Aorta (tissue), 5 donors: ENCODE results near the gene GSK3B. TPM values are rescaled to one million over a fixed set of nuclear protein-coding genes. Genes with fewer than 3 reads are reported as not detected.

Experiments used
- ATAC-seq: fragments of 200-7000 bp; cut with Tn5 transposase; one replicate; pipeline ENCODE4 v1.9.1; 2022; ENCODE audit warnings: moderate library complexity; ENCODE audit not compliant: low FRiP score
- DNase-seq, 2 donors: peaks; one replicate each; pipeline ENCODE4 v3.0.0-alpha.2; 2020
- H3K27ac ChIP-seq, 2 donors: one replicate each; pipeline ENCODE4 v1.5.1; 2013; ENCODE audit warnings: low read length in 2 of 2, mild to moderate bottlenecking in 2 of 2, moderate library complexity in 2 of 2, control low read depth in 1 of 2, inconsistent platforms in 1 of 2, low read depth in 1 of 2
- H3K27me3 ChIP-seq, 2 donors: one replicate each; pipeline ENCODE4 v1.6.1; 2013; ENCODE audit warnings: control low read depth in 1 of 2, low read length in 1 of 2, mild to moderate bottlenecking in 1 of 2, moderate library complexity in 1 of 2; ENCODE audit not compliant: insufficient read depth in 2 of 2, control insufficient read depth in 1 of 2
- H3K36me3 ChIP-seq, 2 donors: one replicate each; pipeline ENCODE4 v1.6.1; 2013; ENCODE audit warnings: control low read depth in 1 of 2, low read length in 1 of 2, mild to moderate bottlenecking in 1 of 2; ENCODE audit not compliant: insufficient read depth in 2 of 2, control insufficient read depth in 1 of 2
- H3K4me1 ChIP-seq, 2 donors: one replicate each; pipeline ENCODE4 v1.6.1; 2013; ENCODE audit warnings: low read length in 2 of 2, control low read depth in 1 of 2, mild to moderate bottlenecking in 1 of 2, moderate library complexity in 1 of 2; ENCODE audit not compliant: insufficient read depth in 2 of 2, control insufficient read depth in 1 of 2
- H3K4me3 ChIP-seq, 2 donors: one replicate each; pipeline ENCODE4 v1.5.1; 2013; ENCODE audit warnings: low read length in 2 of 2, control low read depth in 1 of 2, mild to moderate bottlenecking in 1 of 2
- H3K9me3 ChIP-seq: one replicate; pipeline ENCODE4 v1.6.1; 2013; ENCODE audit warnings: mild to moderate bottlenecking, low read length; ENCODE audit not compliant: control insufficient read depth
- WGBS, 2 donors: extraction: QIAGEN DNeasy Blood & Tissue Kit; methylation state at CpG; one replicate each; pipeline ENCODE4 v1.1.7; 2013; 5-methylcytosine and 5-hydroxymethylcytosine counted together
- intact Hi-C, 2 donors: fragments of 100-400 bp; cut with DNase I; formaldehyde crosslinking; loops; one replicate each; pipeline versions ENCODE4 v1.14.2 to v1.15.0; 2022
- polyA plus RNA-seq, 2 donors: library from polyadenylated mRNA; stranded (reverse); fragments of 200-250 nt; gene quantifications; one replicate each; pipeline ENCODE4 v1.2.3, GENCODE V29; 2013
- total RNA-seq, 2 donors: library from RNA; stranded (reverse); fragmentation: NEBNext Ultra II Directional; extraction: Animal tissue kit (Norgen Biotek cat#: 25700); gene quantifications; one replicate each; pipeline ENCODE4 v1.2.1, GENCODE V29; 2021
- donor health status: healthy with polysubstance abuse.
- donor health status: Bipolar disorder and iron deficiency.
- donor health status: DM: no; HTN: no; CAD: no.
- donor health status: DM: no; HTN: no; CAD: no.
- donor health status: DM: yes; HTN: yes; CAD: no.

GSK3B gene
- total and polyA plus RNA-seq, 4 donors, result 4.5 to 37.8 (median 19.9) TPM

- WGBS, 2 donors, result 84 to 85% methylated on average over 2 of the region's 2 CpGs
- H3K27me3 ChIP-seq, result no peaks in the 10 kb centered on the region
- H3K27ac ChIP-seq, result no peak overlapping the region
- DNase-seq (no peak), ATAC-seq (no peak)
- no peak overlapping the region for H3K4me3 ChIP-seq
- H3K36me3 ChIP-seq, result peaks cover 0 to 2% of the 10 kb centered on the region in 2 donors
- intact Hi-C loops, result no loop called here
- no peaks in the 10 kb centered on the region for H3K4me1 ChIP-seq
- no peaks in the 10 kb centered on the region for H3K9me3 ChIP-seq
These were observed 259.4 kb downstream of the GSK3B start for GRCh38 chr3:119834754-119835370.

- 44 to 47% methylated on average over 1 of the region's 1 CpG for WGBS, 2 donors
- no peaks in the 10 kb centered on the region for H3K4me1 ChIP-seq
- H3K27ac ChIP-seq, result no peak overlapping the region
- peaks cover 0 to 2% of the 10 kb centered on the region in 2 donors for H3K36me3 ChIP-seq
- ATAC-seq, result no peak
- intact Hi-C loops, result no loop called here
- H3K9me3 ChIP-seq, result no peaks in the 10 kb centered on the region
- no peak overlapping the region for H3K4me3 ChIP-seq
- DNase-seq, result no peak
- H3K27me3 ChIP-seq, result no peaks in the 10 kb centered on the region
These were observed 262.3 kb downstream of the GSK3B start for GRCh38 chr3:119831941-119832371.

- no peak for DNase-seq
- H3K27ac ChIP-seq, result no peak overlapping the region
- no peaks in the 10 kb centered on the region for H3K27me3 ChIP-seq
- WGBS, 2 donors, result 93 to 95% methylated on average over 3 of the region's 3 CpGs
- intact Hi-C loops, result no loop called here
- no peaks in the 10 kb centered on the region for H3K9me3 ChIP-seq
- ATAC-seq, result no peak
- H3K4me1 ChIP-seq, result no peaks in the 10 kb centered on the region
- H3K4me3 ChIP-seq, result no peak overlapping the region
- peaks cover 0 to 2% of the 10 kb centered on the region in 2 donors for H3K36me3 ChIP-seq
These were observed 263.2 kb downstream of the GSK3B start for GRCh38 chr3:119831022-119831421.

- intact Hi-C loops, result no loop called here
These were observed 264.8 kb downstream of the GSK3B start for GRCh38 chr3:119829420-119829819.

GRCh38 chr3:119826711-119827608, 267.3 kb downstream of the GSK3B start:
- Histone ChIP-seq H3K27me3 (no peaks in the 10 kb centered on the region), H3K36me3 (peaks cover 0 to 5% of the 10 kb centered on the region in 2 donors), H3K4me3 (no peak overlapping the region), H3K4me1 (no peaks in the 10 kb centered on the region), H3K9me3 (no peaks in the 10 kb centered on the region), H3K27ac (no peak overlapping the region)
- WGBS, 2 donors, result 63 to 69% methylated on average over 7 of the region's 7 CpGs
- intact Hi-C loops, result no loop called here
- no peak for DNase-seq
- no peak for ATAC-seq

More at GRCh38 chr3:119829420-119829819, 264.8 kb downstream of the GSK3B start:
- Histone ChIP-seq H3K4me3 (no peak overlapping the region), H3K27me3 (no peaks in the 10 kb centered on the region), H3K27ac (no peak overlapping the region), H3K9me3 (no peaks in the 10 kb centered on the region), H3K36me3 (peaks cover 0 to 6% of the 10 kb centered on the region in 2 donors), H3K4me1 (no peaks in the 10 kb centered on the region)
- 75 to 82% methylated on average over 2 of the region's 2 CpGs for WGBS, 2 donors
- no peak for ATAC-seq
- DNase-seq, result no peak

GRCh38 chr3:119825820-119826219, 268.4 kb downstream of the GSK3B start:
- peaks cover 0 to 4% of the 10 kb centered on the region in 2 donors for H3K36me3 ChIP-seq
- H3K4me1 ChIP-seq, result no peaks in the 10 kb centered on the region
- ATAC-seq (no peak), DNase-seq (no peak)
- no peak overlapping the region for H3K27ac ChIP-seq
- WGBS, 2 donors, result 96 to 98% methylated on average over 1 of the region's 1 CpG
- H3K9me3 ChIP-seq, result no peaks in the 10 kb centered on the region
- no peaks in the 10 kb centered on the region for H3K27me3 ChIP-seq
- intact Hi-C loops, result no loop called here
- no peak overlapping the region for H3K4me3 ChIP-seq

- peaks cover 0 to 2% of the 10 kb centered on the region in 2 donors for H3K36me3 ChIP-seq
- no peak for ATAC-seq
- no peaks in the 10 kb centered on the region for H3K4me1 ChIP-seq
- H3K27ac ChIP-seq, result no peak overlapping the region
- no peaks in the 10 kb centered on the region for H3K9me3 ChIP-seq
- intact Hi-C loops, result no loop called here
- WGBS, 2 donors, result 63 to 72% methylated on average over 2 of the region's 2 CpGs
- no peaks in the 10 kb centered on the region for H3K27me3 ChIP-seq
- no peak for DNase-seq
- H3K4me3 ChIP-seq, result no peak overlapping the region
These were observed 274.4 kb downstream of the GSK3B start for GRCh38 chr3:119819806-119820205.

GRCh38 chr3:119818937-119819336, 275.3 kb downstream of the GSK3B start:
- Histone ChIP-seq H3K9me3 (no peaks in the 10 kb centered on the region), H3K36me3 (no peaks in the 10 kb centered on the region), H3K4me1 (no peaks in the 10 kb centered on the region), H3K4me3 (no peak overlapping the region), H3K27ac (no peak overlapping the region), H3K27me3 (no peaks in the 10 kb centered on the region)
- ATAC-seq (no peak), DNase-seq (no peak)
- WGBS, 2 donors, result 58 to 72% methylated on average over 2 of the region's 2 CpGs
- intact Hi-C loops, result no loop called here
